ENCODE results near the gene SCD. TPM values are rescaled to one million over a fixed set of nuclear protein-coding genes. Genes with fewer than 3 reads are reported as not detected.

SCD gene
- total and polyA plus RNA-seq, 9 of the 15 experiments (the other 6 are each of a cell fraction or from before 2014, with no cell fraction given) = 114 to 486 (median 188) TPM

GRCh38 chr10:100356067-100357017, 9.3 kb downstream of the SCD start:
- WGBS (ENCODE audit: insufficient coverage, low coverage, missing lambda C conversion rate) = 84% methylated on average over 11 of the region's 14 CpGs
- in situ Hi-C loops (cut with MboI) (no loop called here), intact Hi-C loops (cut with micrococcal nuclease) (no loop called here)
- no peak overlapping the region for H2AFZ ChIP-seq (ENCODE audit: low read depth, low read length)
- H3K4me1 ChIP-seq (replicated peaks in 1 of 2; ENCODE audit: control insufficient read depth in 2 of 2, insufficient read depth in 2 of 2, low read length in 2 of 2) = peaks cover 17 to 39% of the 10 kb centered on the region in 2 experiments
- peaks cover 29% of the 10 kb centered on the region for H4K20me1 ChIP-seq (replicated peaks; ENCODE audit: control insufficient read depth, insufficient read depth, low read length)
- no peak overlapping the region for H3K27ac ChIP-seq (ENCODE audit: extremely low read depth, low read depth, low read length)
- peak overlapping the region; percentile 41; the same call in 1 of the 2 replicates for H3K4me2 ChIP-seq (ENCODE audit: insufficient read depth, low read length)
- no peak overlapping the region for H3K9ac ChIP-seq (ENCODE audit: insufficient read depth in 1 of 2, low read depth in 2 of 2, low read length in 2 of 2)
- POLR2A ChIA-PET = no interaction called here
- no TSS peak for BruUV-seq (replicated peaks)
- no peak for TF ChIP-seq POLR2B (IDR thresholded peaks at IDR 0.05; ENCODE audit: low read depth, partially characterized antibody)
- TF ChIP-seq ZNF24 (IDR thresholded peaks at IDR 0.05) = no peak
- peaks cover 92% of the 10 kb centered on the region for H3K36me3 ChIP-seq (ENCODE audit: control insufficient read depth, insufficient read depth, low read length)
- H3K4me3 ChIP-seq = no peak overlapping the region
- peaks cover 69% of the 10 kb centered on the region for H3K79me2 ChIP-seq (ENCODE audit: control insufficient read depth, insufficient read depth, low read length)
- H3K9me1 ChIP-seq (ENCODE audit: control insufficient read depth, insufficient read depth, low read length) = peaks cover 4% of the 10 kb centered on the region
- FAIRE-seq (no peak), DNase-seq (ENCODE audit: extremely low read depth in 1 of 4, low spot score in 3 of 4) (no peak), ATAC-seq (no peak)
- no peaks in the 10 kb centered on the region for H3K27me3 ChIP-seq (ENCODE audit: control insufficient read depth in 2 of 2, insufficient read depth in 2 of 2, low read length in 2 of 2)
- no peaks in the 10 kb centered on the region for H3K9me3 ChIP-seq (replicated peaks; ENCODE audit: control insufficient read depth, insufficient read depth, low read depth, low read length)
- CTCF ChIA-PET (ENCODE audit: low intra/inter-chr PET ratio) = no interaction called here

GRCh38 chr10:100357059-100357858, 10.2 kb downstream of the SCD start:
- in situ Hi-C loops (cut with MboI) = no loop called here
- no peak for TF ChIP-seq SMAD3 (CRISPR knock-in tag; conservative IDR thresholded peaks at IDR 0.05)
- no peak for TF ChIP-seq ZNF77 (CRISPR knock-in tag; IDR thresholded peaks at IDR 0.05)
- no peak for TF ChIP-seq TCF7 (IDR thresholded peaks at IDR 0.05; ENCODE audit: borderline replicate concordance)
- no peak for TF ChIP-seq ZNF707 (CRISPR knock-in tag; conservative IDR thresholded peaks at IDR 0.05)

More at GRCh38 chr10:100357059-100357858, 10.2 kb downstream of the SCD start:
- Histone ChIP-seq H3K27me3 (ENCODE audit: control insufficient read depth in 2 of 2, insufficient read depth in 2 of 2, low read length in 2 of 2) (no peaks in the 10 kb centered on the region), H4K20me1 (replicated peaks; ENCODE audit: control insufficient read depth, insufficient read depth, low read length) (peaks cover 27% of the 10 kb centered on the region), H3K9ac (ENCODE audit: insufficient read depth in 1 of 2, low read depth in 2 of 2, low read length in 2 of 2) (no peak overlapping the region), H3K27ac (ENCODE audit: extremely low read depth, low read depth, low read length) (no peak overlapping the region; the same call in 2 of the 3 replicates), H3K9me1 (ENCODE audit: control insufficient read depth, insufficient read depth, low read length) (peaks cover 4% of the 10 kb centered on the region), H3K36me3 (ENCODE audit: control insufficient read depth, insufficient read depth, low read length) (peaks cover 92% of the 10 kb centered on the region), H3K9me3 (replicated peaks; ENCODE audit: control insufficient read depth, insufficient read depth, low read depth, low read length) (no peaks in the 10 kb centered on the region), H3K79me2 (ENCODE audit: control insufficient read depth, insufficient read depth, low read length) (peaks cover 60% of the 10 kb centered on the region), H3K4me1 (replicated peaks in 1 of 2; ENCODE audit: control insufficient read depth in 2 of 2, insufficient read depth in 2 of 2, low read length in 2 of 2) (peaks cover 17 to 32% of the 10 kb centered on the region in 2 experiments), H3K4me2 (ENCODE audit: insufficient read depth, low read length) (no peak overlapping the region), H2AFZ (ENCODE audit: low read depth, low read length) (no peak overlapping the region), H3K4me3 (no peak overlapping the region)
- ChIA-PET POLR2A (interaction anchor here (3.0 to 8.7 kb wide), 2 partner anchors 9 to 17 kb away, joined by 19 to 50 read pairs; partner anchors contain the start of gene SCD), CTCF (ENCODE audit: low intra/inter-chr PET ratio) (no interaction called here)
- no peak for ATAC-seq
- no TSS peak for BruUV-seq (replicated peaks)
- no peak for FAIRE-seq
- WGBS (ENCODE audit: insufficient coverage, low coverage, missing lambda C conversion rate) = 53% methylated on average over 3 of the region's 4 CpGs
- intact Hi-C loops (cut with micrococcal nuclease) = no loop called here
- DNase-seq (ENCODE audit: extremely low read depth in 1 of 4, low spot score in 3 of 4) = no peak
